ENCODE data around the gene PAQR5.

GRCh38 chr15:69328080-69328479 lies 29.4 kb downstream of the PAQR5 start:
- TF ChIP-seq HCFC1 (IDR thresholded peaks at IDR 0.05; ENCODE audit: low read depth, low read length) (no peak), TAF1 (IDR thresholded peaks at IDR 0.05; ENCODE audit: control insufficient read depth, extremely low read depth, insufficient read depth, low read length, severe bottlenecking) (no peak), ZNF830 (CRISPR knock-in tag; IDR thresholded peaks at IDR 0.05) (no peak), CREBBP (IDR thresholded peaks at IDR 0.05; ENCODE audit: low read depth, low read length) (no peak), POLR2H (tag; IDR thresholded peaks at IDR 0.05; ENCODE audit: low read depth) (no peak), ZNF431 (CRISPR knock-in tag; IDR thresholded peaks at IDR 0.05) (no peak), ZNF717 (CRISPR knock-in tag; IDR thresholded peaks at IDR 0.05) (no peak)
- TF ChIP-seq, protein P1, sequence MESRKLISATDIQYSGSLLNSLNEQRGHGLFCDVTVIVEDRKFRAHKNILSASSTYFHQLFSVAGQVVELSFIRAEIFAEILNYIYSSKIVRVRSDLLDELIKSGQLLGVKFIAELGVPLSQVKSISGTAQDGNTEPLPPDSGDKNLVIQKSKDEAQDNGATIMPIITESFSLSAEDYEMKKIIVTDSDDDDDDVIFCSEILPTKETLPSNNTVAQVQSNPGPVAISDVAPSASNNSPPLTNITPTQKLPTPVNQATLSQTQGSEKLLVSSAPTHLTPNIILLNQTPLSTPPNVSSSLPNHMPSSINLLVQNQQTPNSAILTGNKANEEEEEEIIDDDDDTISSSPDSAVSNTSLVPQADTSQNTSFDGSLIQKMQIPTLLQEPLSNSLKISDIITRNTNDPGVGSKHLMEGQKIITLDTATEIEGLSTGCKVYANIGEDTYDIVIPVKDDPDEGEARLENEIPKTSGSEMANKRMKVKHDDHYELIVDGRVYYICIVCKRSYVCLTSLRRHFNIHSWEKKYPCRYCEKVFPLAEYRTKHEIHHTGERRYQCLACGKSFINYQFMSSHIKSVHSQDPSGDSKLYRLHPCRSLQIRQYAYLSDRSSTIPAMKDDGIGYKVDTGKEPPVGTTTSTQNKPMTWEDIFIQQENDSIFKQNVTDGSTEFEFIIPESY (CRISPR knock-in tag; IDR thresholded peaks at IDR 0.05), result no peak
